Measurements from ENCODE around the gene LRCH4. TPM values are rescaled to one million over a fixed set of nuclear protein-coding genes. Genes with fewer than 3 reads are reported as not detected.

The LRCH4 gene
- total and polyA plus RNA-seq, 2 donors (not counting 3 experiments of a cell fraction or from before 2014, with no cell fraction given) = 32.1 to 56.1 TPM

DNA sequence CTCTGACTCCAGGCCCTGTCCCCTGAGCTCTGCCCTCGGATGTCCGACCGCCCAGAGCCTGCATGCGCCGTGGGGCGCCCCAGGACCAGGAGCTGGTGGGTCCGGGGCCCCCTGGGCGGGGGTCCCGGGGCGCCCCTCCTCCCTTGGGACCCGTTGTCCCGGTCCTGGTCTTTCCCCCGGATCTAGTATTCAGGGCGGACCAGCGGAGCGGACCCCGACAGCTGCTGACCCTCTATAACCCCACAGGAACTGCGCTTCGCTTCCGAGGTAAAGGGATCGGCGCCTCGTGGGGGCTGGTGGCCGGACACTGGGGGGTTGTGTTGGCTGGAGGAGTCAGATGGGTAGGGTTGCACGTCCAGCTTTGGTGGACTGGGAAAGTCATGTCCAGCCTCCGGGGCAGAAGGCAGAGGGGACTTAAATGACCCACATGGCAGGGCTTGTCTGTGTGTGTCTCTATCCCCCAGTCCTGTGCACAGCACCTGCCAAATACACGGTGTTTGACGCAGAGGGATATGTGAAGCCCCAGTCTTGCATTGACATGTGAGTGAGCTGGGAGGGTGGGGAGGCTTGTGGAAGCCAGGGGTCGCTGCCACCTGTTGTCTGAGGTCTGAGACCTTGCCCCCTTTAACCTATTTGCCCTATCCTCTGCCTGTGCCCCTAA lies 26.9 kb upstream of the LRCH4 start:
- ChIA-PET POLR2A (interaction anchor here (0.8 to 2.0 kb wide), 4 partner anchors 28 to 262 kb away, joined by 3 to 28 read pairs (median 6); partner anchors contain the start of genes FBXO24, LRCH4, POP7 and SRRT), CTCF (interaction anchor here (0.6 to 3.6 kb wide), 23 partner anchors 9 to 240 kb away, joined by 3 to 21 read pairs (median 4); partner anchors contain the start of genes EPO, FBXO24, GNB2 and LRCH4)
- FAIRE-seq (no peak), DNase-seq (ENCODE audit: low read depth, low spot score) (no peak)
- Histone ChIP-seq H3K79me2 (ENCODE audit: control insufficient read depth, insufficient read depth, low read length) (no peaks in the 10 kb centered on the region), H3K27me3 (ENCODE audit: control insufficient read depth in 2 of 2, insufficient read depth in 2 of 2, low read length in 2 of 2) (no peaks in the 10 kb centered on the region), H3K9me3 (replicated peaks; ENCODE audit: control insufficient read depth, insufficient read depth, low read length) (no peaks in the 10 kb centered on the region), H2AFZ (ENCODE audit: low read depth, low read length) (peak overlapping the region; percentile 81), H3K27ac (ENCODE audit: insufficient read depth, low read depth, low read length) (no peak overlapping the region), H3K4me3 (replicated peaks in 1 of 3; ENCODE audit: insufficient read depth in 1 of 3, low read depth in 1 of 3, low read length in 3 of 3) (peak overlapping the region; percentile 18 to 57 (median 56)), H3K9me1 (replicated peaks; ENCODE audit: control insufficient read depth, extremely low read depth, insufficient read depth, low read length) (no peaks in the 10 kb centered on the region), H3K9ac (replicated peaks; ENCODE audit: extremely low read depth, insufficient read depth, low read length) (peak overlapping the region; percentile 65), H4K20me1 (replicated peaks; ENCODE audit: control insufficient read depth, extremely low read depth, insufficient read depth, low read length) (no peaks in the 10 kb centered on the region), H3K4me2 (ENCODE audit: insufficient read depth, low read length) (peak overlapping the region; percentile 61), H3K4me1 (ENCODE audit: control insufficient read depth, extremely low read depth, insufficient read depth, low read length) (peaks cover 9% of the 10 kb centered on the region), H3K36me3 (ENCODE audit: control insufficient read depth in 2 of 2, extremely low read depth in 1 of 2, insufficient read depth in 2 of 2, low read length in 2 of 2) (no peaks in the 10 kb centered on the region)
- TF ChIP-seq, protein P1, sequence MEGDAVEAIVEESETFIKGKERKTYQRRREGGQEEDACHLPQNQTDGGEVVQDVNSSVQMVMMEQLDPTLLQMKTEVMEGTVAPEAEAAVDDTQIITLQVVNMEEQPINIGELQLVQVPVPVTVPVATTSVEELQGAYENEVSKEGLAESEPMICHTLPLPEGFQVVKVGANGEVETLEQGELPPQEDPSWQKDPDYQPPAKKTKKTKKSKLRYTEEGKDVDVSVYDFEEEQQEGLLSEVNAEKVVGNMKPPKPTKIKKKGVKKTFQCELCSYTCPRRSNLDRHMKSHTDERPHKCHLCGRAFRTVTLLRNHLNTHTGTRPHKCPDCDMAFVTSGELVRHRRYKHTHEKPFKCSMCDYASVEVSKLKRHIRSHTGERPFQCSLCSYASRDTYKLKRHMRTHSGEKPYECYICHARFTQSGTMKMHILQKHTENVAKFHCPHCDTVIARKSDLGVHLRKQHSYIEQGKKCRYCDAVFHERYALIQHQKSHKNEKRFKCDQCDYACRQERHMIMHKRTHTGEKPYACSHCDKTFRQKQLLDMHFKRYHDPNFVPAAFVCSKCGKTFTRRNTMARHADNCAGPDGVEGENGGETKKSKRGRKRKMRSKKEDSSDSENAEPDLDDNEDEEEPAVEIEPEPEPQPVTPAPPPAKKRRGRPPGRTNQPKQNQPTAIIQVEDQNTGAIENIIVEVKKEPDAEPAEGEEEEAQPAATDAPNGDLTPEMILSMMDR (IDR thresholded peaks at IDR 0.05; ENCODE audit: extremely low read depth in 1 of 2, insufficient read depth in 1 of 2, low read depth in 1 of 2, low read length in 2 of 2) = peak in 1 of 2 donors; percentile 20
- no peak for TF ChIP-seq GATA2 (IDR thresholded peaks at IDR 0.05; ENCODE audit: insufficient read depth, insufficient read length, low read depth, low read length)
- TF ChIP-seq, protein P2, sequence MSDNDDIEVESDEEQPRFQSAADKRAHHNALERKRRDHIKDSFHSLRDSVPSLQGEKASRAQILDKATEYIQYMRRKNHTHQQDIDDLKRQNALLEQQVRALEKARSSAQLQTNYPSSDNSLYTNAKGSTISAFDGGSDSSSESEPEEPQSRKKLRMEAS (IDR thresholded peaks at IDR 0.05; ENCODE audit: insufficient read depth, insufficient read length) = no peak
- TF ChIP-seq MYC (IDR thresholded peaks at IDR 0.05; ENCODE audit: low read depth, low read length) = no peak
- intact Hi-C loops (cut with micrococcal nuclease) (loop anchor here (1.0 to 2.0 kb wide), 5 partner anchors 9 to 74 kb away; partner anchors contain the start of genes AGFG2, FBXO24, GNB2 and LRCH4), dilution Hi-C loops (cut with MboI; ENCODE audit: extremely low pct_ligation_motif_present, low sequenced_read_pairs) (no loop called here)
- TSS peak; percentile 45 for BruUV-seq (replicated peaks)
